Fibroblast of the conjunctiva (primary cell): ENCODE data around the gene PTGER1.
A peak's percentile ranks its signal among the peaks of the same experiment; 100 is the strongest.

Experiments used
- DNase-seq: peaks from one replicate; pipeline ENCODE4 v3.0.0-alpha.2; 2010; ENCODE audit warnings: low read depth

PTGER1 gene

GRCh38 chr19:14502334-14503092 lies 27.4 kb upstream of the PTGER1 start:
- DNase-seq = no peak

- DNase-seq = no peak
These were observed 22.2 kb upstream of the PTGER1 start for GRCh38 chr19:14497228-14497921.

- DNase-seq = no peak
These were observed 21.7 kb upstream of the PTGER1 start for GRCh38 chr19:14496834-14497227.

GRCh38 chr19:14496029-14496833 lies 21.1 kb upstream of the PTGER1 start, which contains the start of gene GIPC1:
Gene GIPC1, minus strand, starts transcription at chr19:14496127. Its CDS starts 13,151 bp downstream, at chr19:14482976.
- DNase-seq = peak; percentile 97

GRCh38 chr19:14495672-14496028 lies 20.5 kb upstream of the PTGER1 start:
- DNase-seq = no peak

- DNase-seq = no peak
These were observed 19.9 kb upstream of the PTGER1 start for GRCh38 chr19:14494910-14495671.

- no peak for DNase-seq
These were observed 19.3 kb upstream of the PTGER1 start for GRCh38 chr19:14494411-14494810.

GRCh38 chr19:14492756-14493337 lies 17.7 kb upstream of the PTGER1 start:
- no peak for DNase-seq

- DNase-seq = no peak
These were observed 12.4 kb upstream of the PTGER1 start for GRCh38 chr19:14487370-14488125.

GRCh38 chr19:14482172-14482941 lies 7.2 kb upstream of the PTGER1 start:
- DNase-seq = no peak

GRCh38 chr19:14480700-14481079 lies 5.5 kb upstream of the PTGER1 start:
- no peak for DNase-seq

GRCh38 chr19:14479975-14480699 lies 5.0 kb upstream of the PTGER1 start:
- DNase-seq = no peak

GRCh38 chr19:14479309-14479974 lies 4.3 kb upstream of the PTGER1 start:
- no peak for DNase-seq

GRCh38 chr19:14478113-14478545 lies 3.0 kb upstream of the PTGER1 start:
- DNase-seq = no peak

- DNase-seq = peak; percentile 50
These were observed 2.4 kb upstream of the PTGER1 start for GRCh38 chr19:14477418-14478112.

- peak; percentile 62 for DNase-seq
These were observed 1.7 kb upstream of the PTGER1 start for GRCh38 chr19:14476673-14477401.

GRCh38 chr19:14476327-14476672 lies 1.1 kb upstream of the PTGER1 start:
- no peak for DNase-seq

GRCh38 chr19:14474827-14475226 lies 327 bp downstream of the PTGER1 start:
- DNase-seq = no peak
